SK-N-SH (cell line): ENCODE data around the gene UBA1. TPM values are rescaled to one million over a fixed set of nuclear protein-coding genes. Genes with fewer than 3 reads are reported as not detected.

Source experiments
- CTCF ChIA-PET: fragments of 300-600, 350-600 bp; formaldehyde crosslinking; extraction: SDS; loops from one replicate; lab custom pipeline; 2021; lab: Yijun Ruan, JAX
- POLR2A ChIA-PET: fragments of 350-600 bp; sonication (Branson Sonifier 250); formaldehyde crosslinking; extraction: SDS; loops from one replicate; lab custom pipeline; 2020; ENCODE audit warnings: antibody characterized with exemption, inconsistent platforms; lab: Yijun Ruan, JAX
- DNase-seq: peaks from one replicate; pipeline ENCODE4 v3.0.0; 2012
- H2AFZ ChIP-seq: fragments of 200-600 bp; sonication (generic); 2 replicates; pipeline ENCODE4 v1.8.1; 2016; ENCODE audit warnings: antibody characterized with exemption, mild to moderate bottlenecking, low read depth
- H3F3A ChIP-seq: fragments of 200-600 bp; sonication (generic); replicated peaks from 2 replicates; pipeline ENCODE3; 2016; ENCODE audit warnings: antibody characterized with exemption, mild to moderate bottlenecking; ENCODE audit not compliant: insufficient read depth
- H3K27ac ChIP-seq, 2 experiments: fragments of 200-500 bp in 1 of 2; fragments of 200-600 bp in 1 of 2; sonication (Bioruptor generic) in 1 of 2; sonication (generic), shearing (Covaris generic) in 1 of 2; 2 replicates each; pipeline versions ENCODE4 v1.5.1 to v1.6.1; 2014 to 2016; ENCODE audit warnings: low read depth in 2 of 2, inconsistent platforms in 1 of 2, low read length in 1 of 2, mild to moderate bottlenecking in 1 of 2, mixed read lengths in 1 of 2
- H3K27me3 ChIP-seq: fragments of 200-600 bp; sonication (generic), shearing (Covaris generic); 2 replicates; pipeline ENCODE4 v1.6.1; 2016; ENCODE audit warnings: mixed run types; ENCODE audit not compliant: insufficient read depth
- H3K36me3 ChIP-seq, 2 experiments: fragments of 200-500 bp in 1 of 2; fragments of 200-600 bp in 1 of 2; sonication (Bioruptor generic) in 1 of 2; sonication (generic) in 1 of 2; replicated peaks in 1 of 2; 2 replicates each; pipeline versions ENCODE3 to v1.5.1; 2014 to 2016; ENCODE audit warnings: low read length in 1 of 2, mild to moderate bottlenecking in 1 of 2; ENCODE audit not compliant: insufficient read depth in 2 of 2, control insufficient read depth in 1 of 2
- H3K4me1 ChIP-seq, 2 experiments: fragments of 200-500 bp in 1 of 2; fragments of 200-600 bp in 1 of 2; sonication (Bioruptor generic) in 1 of 2; sonication (generic), shearing (Covaris generic) in 1 of 2; 2 replicates each; pipeline versions ENCODE4 v1.5.1 to v1.6.1; 2014 to 2016; ENCODE audit warnings: low read depth in 1 of 2, low read length in 1 of 2, mixed run types in 1 of 2; ENCODE audit not compliant: insufficient read depth in 2 of 2, control insufficient read depth in 1 of 2
- H3K4me2 ChIP-seq: fragments of 200-600 bp; sonication (generic), shearing (Covaris generic); 2 replicates; pipeline ENCODE4 v1.6.1; 2017; ENCODE audit warnings: mixed run types
- H3K4me3 ChIP-seq, 2 experiments: fragments of 200-500 bp in 1 of 2; fragments of 200-600 bp in 1 of 2; sonication (Bioruptor generic) in 1 of 2; sonication (generic), shearing (Covaris generic) in 1 of 2; 2 replicates each; pipeline versions ENCODE4 v1.5.1 to v1.8.1; 2014 to 2016; ENCODE audit warnings: low read depth in 2 of 2, inconsistent platforms in 1 of 2, low read length in 1 of 2, mild to moderate bottlenecking in 1 of 2, mixed read lengths in 1 of 2, moderate library complexity in 1 of 2
- H3K79me2 ChIP-seq: fragments of 200-600 bp; sonication (generic); 2 replicates; pipeline ENCODE4 v1.8.1; 2017; ENCODE audit warnings: mild to moderate bottlenecking; ENCODE audit not compliant: insufficient read depth
- H3K9ac ChIP-seq: fragments of 200-600 bp; sonication (generic); 2 replicates; pipeline ENCODE4 v1.6.1; 2017; ENCODE audit warnings: mixed run types
- H3K9me2 ChIP-seq: fragments of 200-600 bp; sonication (generic); 2 replicates; pipeline ENCODE4 v1.6.1; 2017; ENCODE audit warnings: mixed run types
- H3K9me3 ChIP-seq: fragments of 200-600 bp; sonication (generic); 2 replicates; pipeline ENCODE4 v1.6.1; 2017; ENCODE audit warnings: mixed run types, mild to moderate bottlenecking, moderate library complexity
- H4K20me1 ChIP-seq: fragments of 200-600 bp; sonication (generic); 2 replicates; pipeline ENCODE4 v1.6.1; 2017; ENCODE audit warnings: mild to moderate bottlenecking, mixed run types; ENCODE audit not compliant: insufficient read depth
- CTCF ChIP-seq: fragments of 200-600 bp; sonication (generic); IDR thresholded peaks from 2 replicates; pipeline ENCODE4 v1.6.1; 2017; ENCODE audit warnings: antibody characterized with exemption, mild to moderate bottlenecking, moderate library complexity
- EP300 ChIP-seq, 2 experiments: IDR thresholded peaks; 2 replicates each; pipeline versions ENCODE4 v1.4.0 to v1.6.1; 2012; ENCODE audit warnings: borderline replicate concordance in 1 of 2, low read depth in 1 of 2, low read length in 1 of 2
- FOSL2 ChIP-seq: IDR thresholded peaks from 2 replicates; pipeline ENCODE4 v1.4.0; 2012; ENCODE audit warnings: low read depth, mild to moderate bottlenecking, moderate library complexity, borderline replicate concordance
- FOXJ3 ChIP-seq: sonication (generic); formaldehyde crosslinking; IDR thresholded peaks from 2 replicates; pipeline ENCODE4 v1.5.1; 2020; ENCODE audit warnings: mild to moderate bottlenecking, missing genetic modification reagents
- FOXM1 ChIP-seq: IDR thresholded peaks from 2 replicates; pipeline ENCODE4 v1.4.0; 2012; ENCODE audit warnings: low read depth, mild to moderate bottlenecking
- NFIC ChIP-seq: IDR thresholded peaks from 2 replicates; pipeline ENCODE4 v1.4.0; 2012; ENCODE audit warnings: borderline replicate concordance
- RFX5 ChIP-seq: IDR thresholded peaks from 2 replicates; pipeline ENCODE4 v1.6.1; 2012; ENCODE audit warnings: mild to moderate bottlenecking, improper control_type of control experiment, low read length
- RXRA ChIP-seq: IDR thresholded peaks from 2 replicates; pipeline ENCODE4 v1.4.0; 2012; ENCODE audit warnings: low read depth, mild to moderate bottlenecking, borderline replicate concordance
- SIN3A ChIP-seq: IDR thresholded peaks from 2 replicates; pipeline ENCODE4 v1.6.1; 2012; ENCODE audit warnings: low read depth, mild to moderate bottlenecking, low read length, moderate library complexity, borderline replicate concordance
- SMC3 ChIP-seq: IDR thresholded peaks from 2 replicates; pipeline ENCODE4 v1.6.1; 2012; ENCODE audit warnings: low read depth, low read length, improper control_type of control experiment
- TAF1 ChIP-seq: IDR thresholded peaks from 2 replicates; pipeline ENCODE4 v1.6.1; 2012; ENCODE audit warnings: low read depth, mild to moderate bottlenecking, low read length, moderate library complexity, borderline replicate concordance
- YY1 ChIP-seq: IDR thresholded peaks from 2 replicates; pipeline ENCODE4 v1.4.0; 2012; ENCODE audit warnings: low read depth, mild to moderate bottlenecking
- ZBTB33 ChIP-seq: IDR thresholded peaks from 2 replicates; pipeline ENCODE4 v1.4.0; 2012; ENCODE audit warnings: low read depth, borderline replicate concordance
- WGBS: methylation state at CpG from one replicate; pipeline ENCODE4 v1.1.6; 2017; ENCODE audit warnings: low lambda C conversion rate; 5-methylcytosine and 5-hydroxymethylcytosine counted together
- polyA plus RNA-seq, 3 experiments: library from polyadenylated mRNA; depleted of rRNA; stranded (reverse); fragments of >200 nt; gene quantifications; 2 replicates each; pipeline ENCODE4 v1.2.3, GENCODE V29; 2012
- TF ChIP-seq, protein P1 (sequence below): IDR thresholded peaks from 2 replicates; pipeline ENCODE4; 2012
- TF ChIP-seq, protein P2 (sequence below): IDR thresholded peaks from 2 replicates; pipeline ENCODE4 v1.4.0; 2012; ENCODE audit warnings: low read depth, borderline replicate concordance

Gene UBA1
- polyA plus RNA-seq, 1 of the 3 experiments (the other 2 are of a cell fraction), result 283 TPM

GRCh38 chrX:47202316-47202715 lies 8.7 kb downstream of the UBA1 start:
- Histone ChIP-seq H2AFZ (no peak overlapping the region), H3K9ac (no peak overlapping the region), H3K79me2 (peaks cover 17% of the 10 kb centered on the region), H3K4me1 (peaks cover 0 to 6% of the 10 kb centered on the region in 2 experiments; a peak in 1 of 4 replicates), H3K4me2 (no peak overlapping the region), H3K9me3 (no peaks in the 10 kb centered on the region), H3K9me2 (no peaks in the 10 kb centered on the region), H3K4me3 (no peak overlapping the region), H3K27ac (no peak overlapping the region), H3K36me3 (peaks cover 74 to 89% of the 10 kb centered on the region in 2 experiments), H3F3A (peaks cover 5% of the 10 kb centered on the region), H3K27me3 (no peaks in the 10 kb centered on the region), H4K20me1 (peaks cover 44% of the 10 kb centered on the region)
- TF ChIP-seq FOSL2 (no peak), YY1 (no peak), EP300 (IDR thresholded peaks at IDR 0.05; ENCODE audit: borderline replicate concordance in 1 of 2, low read depth in 1 of 2, low read length in 1 of 2) (no peak), SMC3 (no peak), ZBTB33 (no peak), FOXJ3 (CRISPR knock-in tag) (no peak), NFIC (no peak), TAF1 (no peak), FOXM1 (no peak), RFX5 (no peak), CTCF (no peak), RXRA (no peak), SIN3A (no peak)
- TF ChIP-seq, protein P1, sequence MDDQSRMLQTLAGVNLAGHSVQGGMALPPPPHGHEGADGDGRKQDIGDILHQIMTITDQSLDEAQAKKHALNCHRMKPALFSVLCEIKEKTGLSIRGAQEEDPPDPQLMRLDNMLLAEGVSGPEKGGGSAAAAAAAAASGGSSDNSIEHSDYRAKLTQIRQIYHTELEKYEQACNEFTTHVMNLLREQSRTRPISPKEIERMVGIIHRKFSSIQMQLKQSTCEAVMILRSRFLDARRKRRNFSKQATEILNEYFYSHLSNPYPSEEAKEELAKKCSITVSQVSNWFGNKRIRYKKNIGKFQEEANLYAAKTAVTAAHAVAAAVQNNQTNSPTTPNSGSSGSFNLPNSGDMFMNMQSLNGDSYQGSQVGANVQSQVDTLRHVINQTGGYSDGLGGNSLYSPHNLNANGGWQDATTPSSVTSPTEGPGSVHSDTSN, result no peak
- TF ChIP-seq, protein P2, sequence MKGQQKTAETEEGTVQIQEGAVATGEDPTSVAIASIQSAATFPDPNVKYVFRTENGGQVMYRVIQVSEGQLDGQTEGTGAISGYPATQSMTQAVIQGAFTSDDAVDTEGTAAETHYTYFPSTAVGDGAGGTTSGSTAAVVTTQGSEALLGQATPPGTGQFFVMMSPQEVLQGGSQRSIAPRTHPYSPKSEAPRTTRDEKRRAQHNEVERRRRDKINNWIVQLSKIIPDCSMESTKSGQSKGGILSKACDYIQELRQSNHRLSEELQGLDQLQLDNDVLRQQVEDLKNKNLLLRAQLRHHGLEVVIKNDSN, result no peak
- no peak for DNase-seq
- WGBS, result 96% methylated on average over 5 of the region's 11 CpGs
- CTCF ChIA-PET, result interaction anchor here (0.7 to 2.6 kb wide), 2 partner anchors 14 to 182 kb away, joined by 3 to 13 read pairs; no protein-coding TSS in a partner anchor
- POLR2A ChIA-PET, result no interaction called here
